ENCODE measurements around the gene TLDC2. TPM values are rescaled to one million over a fixed set of nuclear protein-coding genes. Genes with fewer than 3 reads are reported as not detected.
"Not testable (repeated sequence)": the region's sequence is repeated elsewhere in the genome, so short reads cannot be mapped to it uniquely, and the experiment has no call there.

TLDC2 gene
- total RNA-seq, 1 donor from 2014 or later = not detected

DNA sequence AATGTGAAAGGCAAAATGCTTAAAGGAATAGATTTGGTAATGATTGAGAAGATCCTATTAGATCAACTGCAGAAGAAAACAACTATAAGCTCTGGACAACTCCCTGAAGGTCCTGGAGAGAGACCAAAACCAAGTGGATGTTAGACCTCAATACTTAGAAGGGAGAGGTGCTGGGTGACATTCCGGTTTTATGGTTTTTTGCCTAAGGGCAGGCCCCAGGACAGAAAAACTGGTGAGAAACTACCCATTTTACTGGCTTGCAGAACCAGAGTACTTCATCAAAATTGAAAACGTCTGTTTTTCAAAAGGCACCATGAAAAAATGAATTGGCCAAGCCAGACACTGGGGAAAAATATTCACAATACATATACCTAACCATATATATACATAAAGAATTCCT lies 49.3 kb downstream of the TLDC2 start:
- Mint-ChIP-seq H3K4me3 (no peak overlapping the region), H3K27ac (ENCODE audit: unreplicated experiment) (no peak overlapping the region), H3K9me3 (no peaks in the 10 kb centered on the region), H3K27me3 (ENCODE audit: low read depth) (no peaks in the 10 kb centered on the region), H3K36me3 (ENCODE audit: low read depth) (no peaks in the 10 kb centered on the region), H3K4me1 (no peaks in the 10 kb centered on the region)
- no peak for DNase-seq (ENCODE audit: low read depth, low spot score)
- no peak for TF ChIP-seq CTCF (conservative IDR thresholded peaks at IDR 0.05)

DNA sequence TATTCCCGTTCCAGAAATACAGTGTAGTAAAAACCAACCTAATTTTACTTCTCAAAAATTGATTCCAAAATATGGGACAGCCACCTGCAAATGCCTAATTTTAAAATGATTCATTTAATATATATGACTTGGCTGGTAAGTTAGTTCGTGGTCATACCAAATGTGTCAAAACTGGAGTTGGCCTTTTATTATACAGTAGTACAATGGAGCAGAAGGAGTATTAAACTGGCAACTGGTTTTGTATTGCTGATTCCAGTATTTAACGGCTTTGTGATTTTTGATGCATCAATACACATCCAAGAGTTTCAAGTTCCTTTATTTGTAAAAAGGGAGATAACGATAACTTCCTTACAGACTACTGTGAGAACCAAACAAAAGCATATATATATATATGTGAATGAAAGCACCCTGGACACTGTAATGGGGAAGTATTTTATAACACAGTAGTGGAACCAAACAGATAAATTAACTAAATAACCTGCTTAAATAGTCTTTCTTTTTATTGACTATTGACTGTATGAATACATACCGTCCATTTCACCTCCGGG lies 50.8 kb downstream of the TLDC2 start:
- no peak overlapping the region for H3K27ac Mint-ChIP-seq (ENCODE audit: unreplicated experiment)
- no peaks in the 10 kb centered on the region for H3K9me3 Mint-ChIP-seq
- H3K36me3 Mint-ChIP-seq (ENCODE audit: low read depth) = no peaks in the 10 kb centered on the region
- no peaks in the 10 kb centered on the region for H3K27me3 Mint-ChIP-seq (ENCODE audit: low read depth)
- TF ChIP-seq CTCF (conservative IDR thresholded peaks at IDR 0.05) = no peak
- no peak overlapping the region for H3K4me3 Mint-ChIP-seq
- no peaks in the 10 kb centered on the region for H3K4me1 Mint-ChIP-seq
- DNase-seq (ENCODE audit: low read depth, low spot score) = no peak

GRCh38 chr20:36927704-36928103 lies 51.8 kb downstream of the TLDC2 start:
- Mint-ChIP-seq H3K36me3 (ENCODE audit: low read depth) (no peaks in the 10 kb centered on the region), H3K4me3 (no peak overlapping the region), H3K27me3 (ENCODE audit: low read depth) (no peaks in the 10 kb centered on the region), H3K9me3 (no peaks in the 10 kb centered on the region), H3K27ac (ENCODE audit: unreplicated experiment) (no peak overlapping the region), H3K4me1 (no peaks in the 10 kb centered on the region)
- DNase-seq (ENCODE audit: low read depth, low spot score) = no peak
- no peak for TF ChIP-seq CTCF (conservative IDR thresholded peaks at IDR 0.05)

- H3K27ac Mint-ChIP-seq (ENCODE audit: unreplicated experiment) = no peak overlapping the region
- no peaks in the 10 kb centered on the region for H3K27me3 Mint-ChIP-seq (ENCODE audit: low read depth)
- no peaks in the 10 kb centered on the region for H3K36me3 Mint-ChIP-seq (ENCODE audit: low read depth)
- no peaks in the 10 kb centered on the region for H3K4me1 Mint-ChIP-seq
- no peak for DNase-seq (ENCODE audit: low read depth, low spot score)
- no peak overlapping the region for H3K4me3 Mint-ChIP-seq
- no peaks in the 10 kb centered on the region for H3K9me3 Mint-ChIP-seq
- TF ChIP-seq CTCF (conservative IDR thresholded peaks at IDR 0.05) = no peak
Measured at GRCh38 chr20:36929290-36929689, 53.4 kb downstream of the TLDC2 start.

DNA sequence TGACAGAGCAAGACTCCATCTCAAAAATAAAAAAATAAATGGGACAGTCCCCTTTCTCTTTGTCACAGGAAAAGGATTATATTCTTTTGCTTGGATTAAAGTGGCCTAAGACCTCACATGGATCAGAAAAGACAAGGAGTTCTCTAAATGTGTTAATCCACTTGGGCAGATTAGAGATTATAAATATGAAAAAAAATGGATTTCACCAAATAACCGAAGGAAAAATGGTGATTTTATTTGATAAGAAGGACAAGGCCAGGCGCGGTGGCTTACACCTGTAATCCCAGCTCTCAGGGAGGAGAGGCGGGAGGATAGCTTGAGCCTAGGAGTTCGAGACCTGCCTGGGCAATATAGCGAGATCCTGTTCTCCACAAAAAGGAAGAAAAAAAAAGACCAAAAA lies 53.8 kb downstream of the TLDC2 start:
- no peak for DNase-seq (ENCODE audit: low read depth, low spot score)
- no peaks in the 10 kb centered on the region for H3K9me3 Mint-ChIP-seq
- no peaks in the 10 kb centered on the region for H3K36me3 Mint-ChIP-seq (ENCODE audit: low read depth)
- H3K4me3 Mint-ChIP-seq = no peak overlapping the region
- no peak for TF ChIP-seq CTCF (conservative IDR thresholded peaks at IDR 0.05)
- H3K4me1 Mint-ChIP-seq = no peaks in the 10 kb centered on the region
- no peaks in the 10 kb centered on the region for H3K27me3 Mint-ChIP-seq (ENCODE audit: low read depth)
- no peak overlapping the region for H3K27ac Mint-ChIP-seq (ENCODE audit: unreplicated experiment)

- H3K4me1 Mint-ChIP-seq; DNase-seq (ENCODE audit: low read depth, low spot score); H3K9me3 Mint-ChIP-seq; H3K27me3 Mint-ChIP-seq (ENCODE audit: low read depth); H3K4me3 Mint-ChIP-seq; H3K27ac Mint-ChIP-seq (ENCODE audit: unreplicated experiment); H3K36me3 Mint-ChIP-seq (ENCODE audit: low read depth): not testable (repeated sequence)
Measured at GRCh38 chr20:36932067-36932466, 56.1 kb downstream of the TLDC2 start.
